Right lobe of liver (tissue), 6 donors: ENCODE data around the gene RBP3. TPM values are rescaled to one million over a fixed set of nuclear protein-coding genes. Genes with fewer than 3 reads are reported as not detected.

Experiments used
- ATAC-seq, 4 donors: fragments of 200-7000 bp; cut with Tn5 transposase; one replicate each; pipeline ENCODE4 v1.9.1; 2020; ENCODE audit warnings: mild to moderate bottlenecking in 4 of 4, moderate library complexity in 4 of 4
- DNase-seq, 3 donors: peaks; one replicate each; pipeline ENCODE4 v3.0.0-alpha.2; 2020
- H3K27ac ChIP-seq, 3 donors: fragments of 200-600 bp; one replicate each; pipeline ENCODE4 v1.8.0; 2022
- H3K27me3 ChIP-seq, 2 donors: fragments of 200-600 bp; one replicate each; pipeline ENCODE4 v1.8.0; 2022
- H3K36me3 ChIP-seq, 4 donors: fragments of 200-600 bp; sonication (generic) in 1 of 4; one replicate each; pipeline versions ENCODE4 v1.5.1 to v1.8.0; 2017 to 2022; ENCODE audit warnings: control low read depth in 1 of 4
- H3K4me1 ChIP-seq, 4 donors: fragments of 200-600 bp; sonication (generic) in 1 of 4; one replicate each; pipeline versions ENCODE4 v1.5.1 to v1.8.0; 2017 to 2022; ENCODE audit warnings: control low read depth in 1 of 4
- H3K4me3 ChIP-seq, 3 donors: fragments of 200-600 bp; one replicate each; pipeline ENCODE4 v1.8.0; 2022
- H3K9me3 ChIP-seq, 4 donors: fragments of 200-600 bp; sonication (generic) in 1 of 4; one replicate each; pipeline versions ENCODE4 v1.5.1 to v1.8.0; 2017 to 2022; ENCODE audit warnings: control low read depth in 1 of 4
- POLR2A ChIP-seq: fragments of 450-650 bp; IDR thresholded peaks from one replicate; pipeline ENCODE4 v1.6.1; 2017; ENCODE audit warnings: antibody characterized with exemption, mild to moderate bottlenecking
- WGBS: methylation state at CpG from one replicate; pipeline ENCODE4 v1.1.6; 2018; ENCODE audit warnings: low coverage, low lambda C conversion rate; ENCODE audit not compliant: insufficient coverage; ENCODE audit errors: missing lambda C conversion rate; 5-methylcytosine and 5-hydroxymethylcytosine counted together
- intact Hi-C, 2 donors: fragments of 100-400 bp; cut with DNase I; formaldehyde crosslinking; loops; one replicate each; pipeline versions ENCODE4 v1.11.2 to v1.14.1; 2022
- total RNA-seq, 6 experiments: library from RNA; depleted of rRNA in 2 of 6; stranded (reverse); fragments of >200 nt in 2 of 6; fragmentation: NEBNext Ultra II Directional in 3 of 6; extraction: Animal tissue kit (Norgen Biotek cat#: 25700) in 3 of 6; gene quantifications; one replicate each; pipeline versions ENCODE4 v1.1.0 to v1.2.4, GENCODE V29; 2016 to 2023
- TF ChIP-seq, protein P1 (sequence below), 4 donors: fragments of 200-600 bp in 3 of 4; fragments of 450-650 bp in 1 of 4; IDR thresholded peaks; one replicate each; pipeline versions ENCODE4 v1.5.1 to v1.8.0; 2016 to 2022; ENCODE audit warnings: antibody characterized with exemption in 4 of 4, mild to moderate bottlenecking in 2 of 4
- donor health status: DM: no; HTN: yes; CAD: no.
- donor health status: DM: no; HTN: no; CAD: no.
- donor health status: DM: no; HTN: no; CAD: no.
- donor health status: DM: no; HTN: yes; CAD: no.
- donor health status: DM: no; HTN: yes; CAD: no.

Gene RBP3
- total RNA-seq, 6 experiments from 2014 or later = not detected

GRCh38 chr10:47401874-47402640 is 53.9 kb downstream of the RBP3 start:
- H3K4me1 ChIP-seq = no peaks in the 10 kb centered on the region
- DNase-seq = no peak

DNA sequence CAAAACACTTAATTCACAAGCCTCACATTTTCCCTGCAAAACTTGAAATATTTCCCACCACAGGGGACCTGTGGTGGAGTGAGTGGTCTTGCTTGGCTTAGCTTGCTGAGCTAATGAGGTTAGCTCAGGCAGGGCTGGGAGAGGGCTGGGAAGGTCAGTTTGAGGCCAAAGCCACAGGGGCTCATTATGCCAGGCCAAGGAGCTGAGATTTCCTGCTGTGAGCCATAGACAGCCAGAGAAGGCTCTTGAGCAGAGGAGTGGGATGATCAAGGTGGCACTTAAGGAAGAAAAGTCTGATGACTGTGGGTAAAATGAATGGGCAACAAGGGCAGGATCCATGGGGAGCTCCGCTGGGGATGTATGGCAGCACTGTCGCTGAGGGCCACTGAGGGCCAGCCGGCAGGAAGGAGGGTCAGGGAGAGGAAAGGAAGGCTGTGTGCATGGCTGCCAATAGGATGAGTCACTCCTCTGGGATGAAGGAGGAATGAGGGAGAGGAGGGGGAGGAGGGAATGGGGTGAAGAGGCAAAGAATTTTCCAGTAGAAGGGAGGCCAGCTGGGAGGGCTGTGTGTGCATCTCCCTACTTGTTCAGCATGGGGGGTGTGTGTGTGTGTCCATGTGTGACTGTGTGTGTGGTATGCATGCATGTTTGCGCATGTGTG is 54.6 kb downstream of the RBP3 start:
- Histone ChIP-seq H3K4me3 (no peak overlapping the region), H3K4me1 (no peaks in the 10 kb centered on the region), H3K9me3 (no peaks in the 10 kb centered on the region), H3K27ac (no peak overlapping the region), H3K27me3 (no peaks in the 10 kb centered on the region), H3K36me3 (no peaks in the 10 kb centered on the region)
- DNase-seq (no peak), ATAC-seq (peak; percentile 58 to 86 (median 72))
- 51% methylated on average over 3 of the region's 4 CpGs for WGBS
- TF ChIP-seq POLR2A = no peak
- TF ChIP-seq, protein P1, sequence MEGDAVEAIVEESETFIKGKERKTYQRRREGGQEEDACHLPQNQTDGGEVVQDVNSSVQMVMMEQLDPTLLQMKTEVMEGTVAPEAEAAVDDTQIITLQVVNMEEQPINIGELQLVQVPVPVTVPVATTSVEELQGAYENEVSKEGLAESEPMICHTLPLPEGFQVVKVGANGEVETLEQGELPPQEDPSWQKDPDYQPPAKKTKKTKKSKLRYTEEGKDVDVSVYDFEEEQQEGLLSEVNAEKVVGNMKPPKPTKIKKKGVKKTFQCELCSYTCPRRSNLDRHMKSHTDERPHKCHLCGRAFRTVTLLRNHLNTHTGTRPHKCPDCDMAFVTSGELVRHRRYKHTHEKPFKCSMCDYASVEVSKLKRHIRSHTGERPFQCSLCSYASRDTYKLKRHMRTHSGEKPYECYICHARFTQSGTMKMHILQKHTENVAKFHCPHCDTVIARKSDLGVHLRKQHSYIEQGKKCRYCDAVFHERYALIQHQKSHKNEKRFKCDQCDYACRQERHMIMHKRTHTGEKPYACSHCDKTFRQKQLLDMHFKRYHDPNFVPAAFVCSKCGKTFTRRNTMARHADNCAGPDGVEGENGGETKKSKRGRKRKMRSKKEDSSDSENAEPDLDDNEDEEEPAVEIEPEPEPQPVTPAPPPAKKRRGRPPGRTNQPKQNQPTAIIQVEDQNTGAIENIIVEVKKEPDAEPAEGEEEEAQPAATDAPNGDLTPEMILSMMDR (IDR thresholded peaks at IDR 0.05) = no peak
- intact Hi-C loops = no loop called here

More at GRCh38 chr10:47401874-47402640, 53.9 kb downstream of the RBP3 start:
- intact Hi-C loops = no loop called here
- no peak for TF ChIP-seq POLR2A
- TF ChIP-seq, protein P1 (IDR thresholded peaks at IDR 0.05) = no peak
- Histone ChIP-seq H3K9me3 (no peaks in the 10 kb centered on the region), H3K27me3 (no peaks in the 10 kb centered on the region), H3K36me3 (no peaks in the 10 kb centered on the region), H3K27ac (no peak overlapping the region), H3K4me3 (no peak overlapping the region)
- no peak for ATAC-seq
- 74% methylated on average over 7 of the region's 10 CpGs for WGBS

GRCh38 chr10:47403446-47404318 is 55.5 kb downstream of the RBP3 start:
- no CpG with 5 or more reads among the region's 6 CpGs for WGBS
- no peak for DNase-seq
- ATAC-seq = no peak
- Histone ChIP-seq H3K4me1 (no peaks in the 10 kb centered on the region), H3K4me3 (no peak overlapping the region), H3K36me3 (no peaks in the 10 kb centered on the region), H3K9me3 (no peaks in the 10 kb centered on the region), H3K27ac (no peak overlapping the region), H3K27me3 (no peaks in the 10 kb centered on the region)
- intact Hi-C loops = no loop called here
- TF ChIP-seq, protein P1 (IDR thresholded peaks at IDR 0.05) = no peak
- TF ChIP-seq POLR2A = no peak

DNA sequence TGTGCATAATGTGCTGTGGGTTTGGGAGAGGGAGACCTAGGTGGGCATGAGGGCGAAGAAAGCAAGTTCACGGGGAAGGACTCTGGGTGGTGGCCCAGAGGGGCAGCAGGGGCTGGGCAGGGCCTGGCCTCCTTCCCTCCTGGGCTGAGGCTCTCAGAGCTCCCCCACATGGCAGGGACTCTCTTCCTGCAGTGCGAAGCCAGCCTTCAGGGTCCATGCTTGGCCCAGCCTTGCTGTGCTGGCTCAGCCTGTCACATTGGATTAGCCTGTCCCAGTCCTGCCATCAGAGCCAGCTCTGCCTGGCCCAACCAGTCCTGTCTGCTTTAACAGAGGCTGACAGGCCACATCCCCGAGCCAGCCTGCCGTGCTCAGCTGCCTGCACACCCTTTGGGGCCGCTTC is 56.3 kb downstream of the RBP3 start:
- Histone ChIP-seq H3K4me1 (no peaks in the 10 kb centered on the region), H3K27ac (no peak overlapping the region), H3K36me3 (no peaks in the 10 kb centered on the region), H3K4me3 (no peak overlapping the region), H3K27me3 (no peaks in the 10 kb centered on the region), H3K9me3 (no peaks in the 10 kb centered on the region)
- TF ChIP-seq, protein P1 (IDR thresholded peaks at IDR 0.05) = no peak
- no peak for TF ChIP-seq POLR2A
- DNase-seq (no peak), ATAC-seq (peak in 1 of 4 donors; percentile 4)
- intact Hi-C loops = no loop called here
- 41% methylated on average over 3 of the region's 6 CpGs for WGBS
